IgD-negative memory B cell (primary cell): Measurements from ENCODE around the gene LGR4. TPM values are rescaled to one million over a fixed set of nuclear protein-coding genes. Genes with fewer than 3 reads are reported as not detected.

Source experiments
- H3K27ac Mint-ChIP-seq, 3 donors: one replicate each; pipeline ENCODE4 v1.8.0; 2020 to 2022; ENCODE audit warnings: mild to moderate bottlenecking in 3 of 3, mixed read lengths in 3 of 3, moderate library complexity in 1 of 3
- H3K27me3 Mint-ChIP-seq: one replicate; pipeline ENCODE4 v1.8.0; 2021; ENCODE audit warnings: mixed read lengths
- H3K36me3 Mint-ChIP-seq: one replicate; pipeline ENCODE4 v1.8.0; 2020; ENCODE audit warnings: mild to moderate bottlenecking, mixed read lengths
- H3K4me1 Mint-ChIP-seq, 3 donors: one replicate each; pipeline ENCODE4 v1.8.0; 2020 to 2022; ENCODE audit warnings: mixed read lengths in 3 of 3, mild to moderate bottlenecking in 1 of 3
- H3K4me3 Mint-ChIP-seq, 4 donors: one replicate each; pipeline ENCODE4 v1.8.0; 2020 to 2022; ENCODE audit warnings: mild to moderate bottlenecking in 4 of 4, mixed read lengths in 4 of 4, moderate library complexity in 3 of 4
- H3K9me3 Mint-ChIP-seq, 3 donors: one replicate each; pipeline ENCODE4 v1.8.0; 2020 to 2021; ENCODE audit warnings: mixed read lengths in 3 of 3, mild to moderate bottlenecking in 1 of 3
- polyA plus RNA-seq: library from polyadenylated mRNA; unstranded; fragments of 300-500 nt; fragmentation: Illumina TruSeq; gene quantifications from one replicate; pipeline ENCODE4 v1.2.3, GENCODE V29; 2021

The LGR4 gene
- polyA plus RNA-seq, 1 donor from 2014 or later = 0.55 TPM

GRCh38 chr11:27398400-27398770 is 74.2 kb downstream of the LGR4 start:
- no peak overlapping the region for H3K4me3 Mint-ChIP-seq
- no peak overlapping the region for H3K27ac Mint-ChIP-seq
- H3K36me3 Mint-ChIP-seq = no peaks in the 10 kb centered on the region
- H3K4me1 Mint-ChIP-seq = no peaks in the 10 kb centered on the region
- H3K9me3 Mint-ChIP-seq = no peaks in the 10 kb centered on the region
- H3K27me3 Mint-ChIP-seq = no peaks in the 10 kb centered on the region

GRCh38 chr11:27397624-27398399 is 74.8 kb downstream of the LGR4 start:
- Mint-ChIP-seq H3K36me3 (no peaks in the 10 kb centered on the region), H3K27me3 (no peaks in the 10 kb centered on the region), H3K4me3 (no peak overlapping the region), H3K9me3 (no peaks in the 10 kb centered on the region), H3K27ac (no peak overlapping the region), H3K4me1 (no peaks in the 10 kb centered on the region)

GRCh38 chr11:27396259-27396839 is 76.2 kb downstream of the LGR4 start:
- no peak overlapping the region for H3K4me3 Mint-ChIP-seq
- H3K27ac Mint-ChIP-seq = no peak overlapping the region
- H3K36me3 Mint-ChIP-seq = no peaks in the 10 kb centered on the region
- H3K9me3 Mint-ChIP-seq = no peaks in the 10 kb centered on the region
- no peaks in the 10 kb centered on the region for H3K27me3 Mint-ChIP-seq
- H3K4me1 Mint-ChIP-seq = no peaks in the 10 kb centered on the region

- Mint-ChIP-seq H3K27me3 (no peaks in the 10 kb centered on the region), H3K9me3 (no peaks in the 10 kb centered on the region)
Measured at GRCh38 chr11:27395556-27396258, 76.9 kb downstream of the LGR4 start.

GRCh38 chr11:27394781-27395228 is 77.8 kb downstream of the LGR4 start:
- Mint-ChIP-seq H3K36me3 (peaks cover 1% of the 10 kb centered on the region), H3K4me3 (no peak overlapping the region), H3K9me3 (no peaks in the 10 kb centered on the region), H3K27me3 (no peaks in the 10 kb centered on the region), H3K4me1 (no peaks in the 10 kb centered on the region), H3K27ac (no peak overlapping the region)

More at GRCh38 chr11:27395556-27396258, 76.9 kb downstream of the LGR4 start:
- Mint-ChIP-seq H3K4me3 (no peak overlapping the region), H3K27ac (peak overlapping the region in 1 of 3 donors; percentile 65), H3K36me3 (peaks cover 1% of the 10 kb centered on the region), H3K4me1 (no peaks in the 10 kb centered on the region)

GRCh38 chr11:27392278-27393114 is 80.1 kb downstream of the LGR4 start:
- no peaks in the 10 kb centered on the region for H3K4me1 Mint-ChIP-seq
- no peaks in the 10 kb centered on the region for H3K27me3 Mint-ChIP-seq
- H3K36me3 Mint-ChIP-seq = peaks cover 1% of the 10 kb centered on the region
- H3K4me3 Mint-ChIP-seq = no peak overlapping the region
- no peaks in the 10 kb centered on the region for H3K9me3 Mint-ChIP-seq
- H3K27ac Mint-ChIP-seq = no peak overlapping the region

- no peaks in the 10 kb centered on the region for H3K4me1 Mint-ChIP-seq
- no peak overlapping the region for H3K27ac Mint-ChIP-seq
- H3K36me3 Mint-ChIP-seq = peaks cover 1% of the 10 kb centered on the region
- no peak overlapping the region for H3K4me3 Mint-ChIP-seq
- H3K9me3 Mint-ChIP-seq = no peaks in the 10 kb centered on the region
- peaks cover under 1% of the 10 kb centered on the region for H3K27me3 Mint-ChIP-seq
Measured at GRCh38 chr11:27391331-27392015, 81.1 kb downstream of the LGR4 start.

GRCh38 chr11:27390318-27391295 is 82.0 kb downstream of the LGR4 start:
- Mint-ChIP-seq H3K27ac (no peak overlapping the region), H3K4me3 (no peak overlapping the region), H3K9me3 (no peaks in the 10 kb centered on the region), H3K27me3 (peaks cover 2% of the 10 kb centered on the region), H3K36me3 (peaks cover 1% of the 10 kb centered on the region), H3K4me1 (no peaks in the 10 kb centered on the region)

- no peaks in the 10 kb centered on the region for H3K9me3 Mint-ChIP-seq
- H3K27ac Mint-ChIP-seq = no peak overlapping the region
- H3K4me1 Mint-ChIP-seq = no peaks in the 10 kb centered on the region
- no peak overlapping the region for H3K4me3 Mint-ChIP-seq
- H3K36me3 Mint-ChIP-seq = peaks cover 3% of the 10 kb centered on the region
- peaks cover 2% of the 10 kb centered on the region for H3K27me3 Mint-ChIP-seq
Measured at GRCh38 chr11:27388869-27389268, 83.7 kb downstream of the LGR4 start.

- Mint-ChIP-seq H3K9me3 (no peaks in the 10 kb centered on the region), H3K27ac (no peak overlapping the region), H3K36me3 (peaks cover 7% of the 10 kb centered on the region), H3K4me1 (no peaks in the 10 kb centered on the region), H3K4me3 (no peak overlapping the region), H3K27me3 (peaks cover 2% of the 10 kb centered on the region)
Measured at GRCh38 chr11:27388001-27388400, 84.6 kb downstream of the LGR4 start.

- no peak overlapping the region for H3K4me3 Mint-ChIP-seq
- peaks cover 7% of the 10 kb centered on the region for H3K36me3 Mint-ChIP-seq
- H3K27me3 Mint-ChIP-seq = peaks cover 2% of the 10 kb centered on the region
- H3K27ac Mint-ChIP-seq = no peak overlapping the region
- H3K4me1 Mint-ChIP-seq = no peaks in the 10 kb centered on the region
- no peaks in the 10 kb centered on the region for H3K9me3 Mint-ChIP-seq
Measured at GRCh38 chr11:27387362-27387761, 85.2 kb downstream of the LGR4 start.

GRCh38 chr11:27386181-27386845 is 86.3 kb downstream of the LGR4 start:
- H3K27ac Mint-ChIP-seq = peak overlapping the region in 1 of 3 donors; percentile 47

GRCh38 chr11:27385245-27385644 is 87.3 kb downstream of the LGR4 start:
- no peaks in the 10 kb centered on the region for H3K4me1 Mint-ChIP-seq
- H3K36me3 Mint-ChIP-seq = peaks cover 6% of the 10 kb centered on the region
- H3K27ac Mint-ChIP-seq = no peak overlapping the region
- no peak overlapping the region for H3K4me3 Mint-ChIP-seq
- no peaks in the 10 kb centered on the region for H3K9me3 Mint-ChIP-seq
- H3K27me3 Mint-ChIP-seq = peaks cover 2% of the 10 kb centered on the region

More at GRCh38 chr11:27386181-27386845, 86.3 kb downstream of the LGR4 start:
- H3K36me3 Mint-ChIP-seq = peaks cover 7% of the 10 kb centered on the region
- H3K4me3 Mint-ChIP-seq = no peak overlapping the region
- H3K9me3 Mint-ChIP-seq = no peaks in the 10 kb centered on the region
- H3K27me3 Mint-ChIP-seq = peaks cover 2% of the 10 kb centered on the region
- H3K4me1 Mint-ChIP-seq = no peaks in the 10 kb centered on the region
